H1 (cell line): ENCODE results near the gene CYTL1. TPM values are rescaled to one million over a fixed set of nuclear protein-coding genes. Genes with fewer than 3 reads are reported as not detected.

Experiments used
- GABPA ChIP-seq: IDR thresholded peaks from 2 replicates; pipeline ENCODE4 v1.6.1; 2011; ENCODE audit warnings: mild to moderate bottlenecking, low read length, moderate library complexity, borderline replicate concordance; ENCODE audit not compliant: insufficient read depth
- polyA plus RNA-seq, 7 experiments: library from polyadenylated mRNA; depleted of rRNA in 3 of 7; stranded (reverse) in 5 of 7; unstranded in 2 of 7; fragments of >200 nt in 5 of 7; fragments of 200-250 nt in 2 of 7; gene quantifications; 1 replicate in 5 of 7; 2 replicates in 1 of 7; 4 replicates in 1 of 7; pipeline versions ENCODE4 v1.2.1 to v1.2.3, GENCODE V29; 2011 to 2013; ENCODE audit warnings: missing spikeins in 2 of 7, mixed read lengths in 2 of 7
- total RNA-seq: library from RNA; stranded (reverse); fragmentation: NEBNext Ultra II Directional; extraction: Animal tissue kit (Norgen Biotek cat#: 25700); gene quantifications from 2 replicates; pipeline ENCODE4 v1.2.1, GENCODE V29; 2021
- TF ChIP-seq, protein P1 (sequence below): IDR thresholded peaks from 2 replicates; pipeline ENCODE4 v1.6.1; 2011; ENCODE audit warnings: low read depth, mild to moderate bottlenecking, low read length; ENCODE audit not compliant: insufficient read depth

CYTL1 gene
- total and polyA plus RNA-seq, 2 of the 8 experiments (the other 6 are each of a cell fraction or from before 2014, with no cell fraction given): 8.6 to 9.8 TPM

DNA sequence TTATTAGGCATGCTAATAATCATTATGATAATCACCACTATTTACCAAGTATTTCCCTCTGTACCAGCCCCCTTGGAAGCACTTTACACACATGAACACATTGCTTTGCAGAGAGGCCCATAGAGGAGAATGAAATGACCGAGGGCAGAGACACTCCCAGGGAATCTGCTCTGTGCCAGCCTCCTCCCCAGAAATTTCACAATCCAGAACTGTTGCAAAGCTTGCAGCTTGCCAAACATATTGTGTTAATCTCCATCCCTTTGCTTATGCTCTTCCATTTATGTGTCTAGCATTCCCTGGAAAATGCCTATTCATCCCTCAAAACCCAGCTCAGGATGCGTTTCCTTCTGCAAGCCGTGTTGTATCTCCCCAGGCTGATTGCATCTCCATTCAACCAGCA lies 37.8 kb downstream of the CYTL1 start (continued):
- TF ChIP-seq GABPA: no peak
- TF ChIP-seq, protein P1, sequence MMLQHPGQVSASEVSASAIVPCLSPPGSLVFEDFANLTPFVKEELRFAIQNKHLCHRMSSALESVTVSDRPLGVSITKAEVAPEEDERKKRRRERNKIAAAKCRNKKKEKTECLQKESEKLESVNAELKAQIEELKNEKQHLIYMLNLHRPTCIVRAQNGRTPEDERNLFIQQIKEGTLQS: no peak
